ENCODE data around the gene SLC27A5.

DNA sequence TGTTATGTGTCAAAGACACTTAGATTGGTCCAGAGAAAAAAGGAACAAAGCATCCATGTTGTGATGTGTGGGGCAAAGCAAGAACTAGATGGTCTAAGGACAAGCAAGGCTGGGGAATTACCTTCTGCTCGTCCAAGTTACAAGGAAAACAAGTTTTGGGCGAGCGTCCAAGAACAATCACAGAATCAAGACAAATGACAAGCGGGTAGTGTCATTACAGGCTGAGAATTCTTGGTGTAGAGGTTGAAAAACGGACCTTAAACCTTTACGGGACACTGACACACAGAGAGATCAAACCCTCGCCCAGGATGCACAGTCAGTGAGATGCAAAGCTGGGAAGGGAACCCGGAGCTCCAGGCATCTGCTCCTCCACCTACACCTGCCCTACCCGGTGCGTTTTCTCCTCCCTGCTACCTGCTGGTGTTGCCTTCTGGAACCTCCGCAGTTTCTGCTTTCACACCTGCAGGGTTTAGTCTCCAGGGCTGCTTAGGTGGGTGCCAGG, 60.9 kb downstream of the SLC27A5 start:
- TF ChIP-seq EZH2 (IDR thresholded peaks at IDR 0.05; ENCODE audit: borderline replicate concordance) (no peak), EZH2phosphoT487 (IDR thresholded peaks at IDR 0.05; ENCODE audit: low read depth, severe bottlenecking, unreplicated experiment) (no peak)
- TF ChIP-seq, protein P1, sequence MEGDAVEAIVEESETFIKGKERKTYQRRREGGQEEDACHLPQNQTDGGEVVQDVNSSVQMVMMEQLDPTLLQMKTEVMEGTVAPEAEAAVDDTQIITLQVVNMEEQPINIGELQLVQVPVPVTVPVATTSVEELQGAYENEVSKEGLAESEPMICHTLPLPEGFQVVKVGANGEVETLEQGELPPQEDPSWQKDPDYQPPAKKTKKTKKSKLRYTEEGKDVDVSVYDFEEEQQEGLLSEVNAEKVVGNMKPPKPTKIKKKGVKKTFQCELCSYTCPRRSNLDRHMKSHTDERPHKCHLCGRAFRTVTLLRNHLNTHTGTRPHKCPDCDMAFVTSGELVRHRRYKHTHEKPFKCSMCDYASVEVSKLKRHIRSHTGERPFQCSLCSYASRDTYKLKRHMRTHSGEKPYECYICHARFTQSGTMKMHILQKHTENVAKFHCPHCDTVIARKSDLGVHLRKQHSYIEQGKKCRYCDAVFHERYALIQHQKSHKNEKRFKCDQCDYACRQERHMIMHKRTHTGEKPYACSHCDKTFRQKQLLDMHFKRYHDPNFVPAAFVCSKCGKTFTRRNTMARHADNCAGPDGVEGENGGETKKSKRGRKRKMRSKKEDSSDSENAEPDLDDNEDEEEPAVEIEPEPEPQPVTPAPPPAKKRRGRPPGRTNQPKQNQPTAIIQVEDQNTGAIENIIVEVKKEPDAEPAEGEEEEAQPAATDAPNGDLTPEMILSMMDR (IDR thresholded peaks at IDR 0.05; ENCODE audit: poor library complexity), result no peak

Data from hepatocyte (in vitro differentiated cells).